Astrocyte (in vitro differentiated cells and primary cell): ENCODE results near the gene ST6GALNAC2.
"Not testable (repeated sequence)": the region's sequence is repeated elsewhere in the genome, so short reads cannot be mapped to it uniquely, and the experiment has no call there.

Experiments
- EZH2 ChIP-seq: IDR thresholded peaks from 2 replicates; pipeline ENCODE4 v1.6.1; 2012; ENCODE audit warnings: mild to moderate bottlenecking, low read length, inconsistent platforms; ENCODE audit not compliant: insufficient read depth
- TF ChIP-seq, protein P1 (sequence below): IDR thresholded peaks from 2 replicates; pipeline ENCODE4 v1.5.1; 2011; ENCODE audit warnings: low read depth, mild to moderate bottlenecking, inconsistent platforms, low read length, moderate library complexity; ENCODE audit not compliant: insufficient read depth

DNA sequence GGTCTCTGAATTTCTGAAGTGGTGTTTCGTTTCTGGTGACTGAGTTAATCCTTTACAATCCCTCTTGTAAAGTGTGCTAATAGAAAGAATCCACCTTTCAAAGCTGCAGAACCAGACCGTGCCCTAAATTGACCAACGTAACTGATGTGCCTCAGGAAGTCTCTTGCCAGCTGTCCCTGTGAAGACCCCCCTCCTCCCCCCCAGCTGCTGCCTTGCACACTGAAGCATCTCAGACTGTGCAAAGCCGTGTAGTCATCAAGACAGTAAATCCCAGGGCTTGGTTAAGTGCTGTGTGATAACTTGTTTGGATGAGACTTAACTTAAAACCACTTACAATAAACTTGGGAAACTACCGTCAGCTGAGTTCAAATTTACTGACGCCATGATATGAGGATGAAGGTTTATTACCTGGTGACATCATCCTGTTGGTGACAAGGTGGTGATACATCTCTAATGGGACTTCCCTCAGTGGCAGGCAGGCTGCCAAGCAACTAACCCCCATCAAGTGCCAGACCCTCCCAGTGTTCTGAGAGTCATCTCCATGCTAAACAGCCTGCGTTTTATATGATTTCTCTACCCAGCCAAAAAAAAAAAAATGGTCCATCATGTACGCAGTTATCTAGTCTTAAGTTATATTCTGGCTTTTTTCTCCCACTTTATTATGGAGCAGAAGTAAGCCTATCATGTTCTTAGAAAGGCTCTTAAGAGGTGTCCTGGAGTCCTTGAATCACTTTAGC lies 20.5 kb downstream of the ST6GALNAC2 start:
- TF ChIP-seq EZH2 = not testable (repeated sequence)
- TF ChIP-seq, protein P1, sequence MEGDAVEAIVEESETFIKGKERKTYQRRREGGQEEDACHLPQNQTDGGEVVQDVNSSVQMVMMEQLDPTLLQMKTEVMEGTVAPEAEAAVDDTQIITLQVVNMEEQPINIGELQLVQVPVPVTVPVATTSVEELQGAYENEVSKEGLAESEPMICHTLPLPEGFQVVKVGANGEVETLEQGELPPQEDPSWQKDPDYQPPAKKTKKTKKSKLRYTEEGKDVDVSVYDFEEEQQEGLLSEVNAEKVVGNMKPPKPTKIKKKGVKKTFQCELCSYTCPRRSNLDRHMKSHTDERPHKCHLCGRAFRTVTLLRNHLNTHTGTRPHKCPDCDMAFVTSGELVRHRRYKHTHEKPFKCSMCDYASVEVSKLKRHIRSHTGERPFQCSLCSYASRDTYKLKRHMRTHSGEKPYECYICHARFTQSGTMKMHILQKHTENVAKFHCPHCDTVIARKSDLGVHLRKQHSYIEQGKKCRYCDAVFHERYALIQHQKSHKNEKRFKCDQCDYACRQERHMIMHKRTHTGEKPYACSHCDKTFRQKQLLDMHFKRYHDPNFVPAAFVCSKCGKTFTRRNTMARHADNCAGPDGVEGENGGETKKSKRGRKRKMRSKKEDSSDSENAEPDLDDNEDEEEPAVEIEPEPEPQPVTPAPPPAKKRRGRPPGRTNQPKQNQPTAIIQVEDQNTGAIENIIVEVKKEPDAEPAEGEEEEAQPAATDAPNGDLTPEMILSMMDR = not testable (repeated sequence)
